T follicular helper cell (primary cell): ENCODE results near the gene TMEM120B.

Experiments used
- DNase-seq: peaks from one replicate; pipeline ENCODE4 v3.0.0-alpha.2; 2020; ENCODE audit warnings: low read depth

Gene TMEM120B

DNA sequence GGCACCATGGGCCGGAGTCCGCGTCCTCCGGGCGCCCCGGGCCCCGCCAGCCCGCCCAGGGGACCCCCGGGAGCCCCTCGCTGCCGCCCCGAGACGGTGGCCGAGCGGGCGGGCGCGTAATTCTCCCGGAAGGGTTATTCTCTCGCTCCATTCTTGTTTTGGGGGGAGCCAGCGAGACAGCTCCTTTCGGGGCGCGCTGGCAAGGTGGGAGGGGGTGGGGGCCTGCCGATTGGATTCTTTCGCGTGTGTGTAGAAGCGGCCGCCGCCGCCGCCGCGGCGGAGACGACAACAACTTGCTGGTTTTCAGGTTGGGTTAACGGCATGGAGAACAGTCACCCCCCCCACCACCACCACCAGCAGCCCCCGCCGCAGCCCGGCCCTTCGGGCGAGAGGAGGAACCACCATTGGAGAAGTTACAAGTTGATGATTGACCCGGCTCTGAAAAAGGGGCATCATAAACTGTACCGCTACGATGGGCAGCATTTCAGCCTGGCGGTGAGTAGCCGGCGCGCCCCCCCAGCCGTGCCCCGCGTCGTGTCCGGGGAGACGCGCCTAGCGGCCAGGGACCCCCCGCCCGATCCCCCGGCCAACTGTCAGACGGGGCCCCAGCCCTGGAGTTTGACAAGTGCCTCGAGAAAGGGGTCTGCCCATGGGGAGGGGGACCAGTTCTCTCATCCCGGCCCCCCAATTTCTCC is 92.0 kb downstream of the TMEM120B start:
- peak; percentile 60 for DNase-seq

DNA sequence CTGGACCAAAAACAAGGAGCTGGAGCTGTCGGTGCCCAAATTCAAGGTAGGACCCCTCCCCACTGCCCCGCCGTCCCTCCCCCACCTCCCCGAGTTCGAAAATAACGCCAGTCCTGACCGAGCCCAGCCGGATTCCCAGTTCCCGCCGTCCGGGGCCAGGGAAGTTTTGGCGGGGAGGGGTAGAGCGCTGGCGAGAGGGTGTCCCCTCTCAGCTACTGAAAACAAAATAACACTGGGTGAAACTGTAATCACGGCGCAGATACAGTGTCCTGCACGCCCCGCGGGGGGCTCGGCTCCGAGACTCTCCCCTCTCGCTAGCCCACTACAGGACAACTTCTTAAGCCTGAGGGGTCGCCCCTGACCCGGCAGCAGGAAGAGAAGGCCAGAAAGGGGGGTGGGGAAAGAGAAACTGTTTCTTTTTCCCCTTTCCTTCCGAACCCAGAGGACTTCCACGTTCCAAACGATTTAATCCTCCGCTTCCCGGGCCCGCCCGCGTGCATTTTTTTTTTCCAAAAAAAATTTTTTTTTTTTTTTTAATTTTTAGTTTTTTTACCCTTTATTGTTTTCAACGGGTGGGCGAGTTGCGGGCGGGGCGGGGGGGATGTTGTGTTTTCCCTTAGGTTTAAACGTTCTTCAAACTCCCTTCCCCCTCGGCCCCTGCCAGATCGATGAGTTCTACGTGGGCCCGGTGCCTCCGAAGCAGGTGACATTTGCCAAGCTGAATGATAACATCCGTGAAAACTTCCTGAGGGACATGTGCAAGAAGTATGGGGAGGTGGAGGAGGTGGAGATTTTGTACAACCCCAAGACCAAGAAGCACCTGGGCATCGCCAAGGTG is 92.8 kb downstream of the TMEM120B start:
- DNase-seq: no peak

DNA sequence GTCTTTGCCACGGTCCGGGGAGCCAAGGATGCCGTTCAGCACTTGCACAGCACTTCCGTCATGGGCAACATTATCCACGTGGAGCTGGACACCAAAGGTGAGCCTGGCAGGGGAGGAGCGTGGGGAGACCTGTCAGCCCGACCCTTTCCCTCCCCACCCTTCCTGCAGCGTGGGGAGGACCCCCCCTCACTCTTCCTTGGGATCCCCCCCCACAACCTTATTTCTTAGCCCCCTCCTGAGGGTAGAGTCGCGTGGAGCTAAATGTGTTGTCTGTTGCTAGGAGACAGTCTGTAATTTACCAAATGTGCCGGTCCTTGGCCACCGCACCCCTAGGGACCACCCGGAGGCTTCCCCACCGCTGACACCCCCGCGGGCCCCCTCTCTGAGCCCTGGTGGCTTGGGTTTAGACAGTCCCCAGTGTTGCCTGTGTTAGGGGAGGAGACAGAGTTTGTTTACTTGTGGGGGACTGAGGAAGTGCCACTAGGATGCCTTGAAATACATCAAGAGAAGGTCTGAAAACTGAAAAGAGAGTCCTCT is 93.5 kb downstream of the TMEM120B start:
- no peak for DNase-seq

DNA sequence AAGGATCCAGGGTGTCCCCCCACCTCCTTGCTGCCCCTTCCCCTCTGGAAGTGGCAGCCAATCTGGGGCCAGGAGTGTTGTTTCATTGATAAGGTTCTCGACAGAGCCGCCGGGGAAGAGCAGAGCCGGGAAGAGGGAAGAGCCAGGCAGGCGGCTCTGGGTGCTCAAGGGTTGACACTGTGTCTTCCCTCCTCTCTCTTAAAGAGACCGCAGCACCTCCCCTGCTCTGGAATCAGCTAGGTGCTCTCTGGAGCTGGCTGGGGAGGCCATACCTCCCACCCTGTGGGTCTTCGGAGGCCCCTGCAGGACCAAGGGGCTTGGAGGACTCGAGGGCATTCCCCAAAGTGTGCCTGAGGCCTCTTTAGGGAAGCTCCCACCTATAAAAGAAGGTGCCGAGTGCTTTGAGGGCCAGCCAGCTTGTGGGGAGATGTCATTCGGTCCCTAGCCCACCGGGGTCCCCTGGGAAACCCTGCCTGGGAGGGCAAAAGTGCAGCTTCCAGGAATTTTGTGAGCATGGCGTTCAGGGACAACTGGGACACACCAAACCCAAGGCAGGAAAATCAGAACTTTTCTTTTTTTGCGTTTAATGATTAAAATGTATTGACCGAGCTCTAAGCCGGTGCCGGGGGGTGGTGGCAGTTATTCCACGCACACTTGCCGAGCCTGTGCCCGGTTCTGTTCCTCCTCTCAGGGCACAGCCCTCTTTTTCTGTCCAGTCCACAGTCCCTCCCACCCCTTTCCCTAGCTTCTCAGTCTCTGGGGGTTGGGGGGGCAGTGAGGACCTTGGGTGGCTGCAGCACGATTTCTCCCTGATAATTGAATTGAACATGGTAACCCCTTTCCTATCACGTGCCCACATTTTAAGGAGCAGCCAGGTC is 94.2 kb downstream of the TMEM120B start:
- no peak for DNase-seq

DNA sequence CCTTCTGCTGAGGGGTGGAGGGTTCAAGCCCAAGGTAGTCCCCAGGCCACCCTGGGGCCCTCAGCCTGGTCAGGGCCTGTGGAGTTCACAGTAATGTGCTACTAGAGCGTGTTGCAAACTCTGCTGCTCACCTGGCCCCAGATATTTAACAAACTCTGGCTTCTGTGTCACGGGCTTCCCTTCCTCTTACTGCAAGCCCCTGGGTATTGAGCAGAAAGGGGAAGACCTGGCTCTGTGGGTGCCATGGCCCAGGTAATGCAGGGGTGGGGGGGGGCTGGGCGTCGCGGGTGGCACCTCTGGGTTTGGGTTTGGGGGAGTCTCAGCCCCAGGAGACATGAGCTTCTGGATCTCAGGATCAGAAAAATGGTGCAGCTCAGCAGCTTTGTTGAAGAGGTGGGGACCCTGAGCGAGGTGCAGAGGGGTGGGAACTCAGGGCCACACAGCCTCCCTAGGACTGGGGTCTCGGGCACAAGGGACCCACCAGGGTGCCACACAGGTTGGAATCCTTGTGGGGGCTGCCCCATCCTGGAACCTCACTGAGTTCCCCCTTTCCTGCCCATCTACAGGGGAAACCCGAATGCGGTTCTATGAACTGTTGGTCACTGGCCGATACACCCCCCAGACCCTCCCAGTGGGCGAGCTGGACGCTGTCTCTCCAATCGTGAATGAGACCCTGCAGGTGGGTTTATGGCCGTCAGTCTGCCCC is 95.2 kb downstream of the TMEM120B start:
- no peak for DNase-seq

DNA sequence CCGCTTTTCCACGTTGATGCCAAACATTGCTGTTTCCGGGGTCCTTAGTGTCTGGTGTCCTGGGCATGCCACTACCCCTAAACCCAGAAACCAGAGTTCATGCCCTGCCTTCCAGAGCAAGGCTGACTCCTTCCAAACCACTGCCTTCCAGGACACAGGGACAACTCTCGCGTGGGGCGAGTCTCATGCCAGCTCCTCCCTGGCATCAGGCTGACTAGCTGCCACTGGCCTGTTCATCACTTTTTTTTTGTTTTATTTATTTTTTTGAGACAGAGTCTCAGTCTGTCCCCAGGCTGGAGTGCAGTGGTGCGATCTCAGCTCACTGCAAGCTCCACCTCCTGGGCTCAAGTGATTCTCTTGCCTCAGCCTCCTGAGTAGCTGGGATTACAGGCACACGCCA is 96.1 kb downstream of the TMEM120B start:
- DNase-seq: no peak

DNA sequence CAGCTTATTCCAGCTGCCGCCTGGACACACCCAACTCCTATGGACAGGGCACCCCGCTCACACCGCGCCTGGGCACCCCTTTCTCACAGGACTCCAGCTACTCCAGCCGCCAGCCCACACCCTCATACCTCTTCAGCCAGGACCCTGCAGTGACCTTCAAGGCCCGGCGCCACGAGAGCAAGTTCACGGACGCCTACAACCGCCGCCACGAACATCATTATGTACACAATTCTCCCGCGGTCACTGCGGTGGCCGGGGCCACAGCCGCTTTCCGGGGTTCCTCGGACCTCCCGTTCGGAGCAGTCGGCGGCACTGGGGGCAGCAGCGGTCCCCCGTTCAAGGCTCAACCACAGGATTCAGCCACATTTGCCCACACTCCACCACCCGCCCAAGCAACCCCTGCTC is 97.2 kb downstream of the TMEM120B start:
- DNase-seq: no peak

DNA sequence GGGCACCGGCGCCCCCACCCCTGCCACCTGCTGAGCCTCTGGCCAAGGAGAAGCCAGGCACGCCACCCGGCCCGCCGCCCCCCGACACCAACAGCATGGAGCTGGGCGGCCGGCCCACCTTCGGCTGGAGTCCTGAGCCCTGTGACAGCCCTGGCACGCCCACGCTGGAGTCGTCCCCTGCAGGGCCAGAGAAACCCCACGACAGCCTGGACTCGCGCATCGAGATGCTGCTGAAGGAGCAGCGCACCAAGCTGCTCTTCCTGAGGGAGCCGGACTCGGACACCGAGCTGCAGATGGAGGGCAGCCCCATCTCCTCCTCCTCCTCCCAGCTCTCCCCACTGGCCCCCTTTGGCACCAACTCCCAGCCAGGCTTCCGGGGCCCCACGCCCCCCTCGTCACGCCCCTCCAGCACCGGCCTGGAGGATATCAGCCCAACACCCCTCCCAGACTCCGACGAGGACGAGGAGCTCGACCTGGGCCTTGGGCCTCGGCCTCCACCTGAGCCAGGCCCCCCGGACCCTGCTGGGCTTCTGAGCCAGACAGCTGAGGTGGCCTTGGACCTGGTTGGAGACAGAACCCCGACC is 97.8 kb downstream of the TMEM120B start:
- no peak for DNase-seq

DNA sequence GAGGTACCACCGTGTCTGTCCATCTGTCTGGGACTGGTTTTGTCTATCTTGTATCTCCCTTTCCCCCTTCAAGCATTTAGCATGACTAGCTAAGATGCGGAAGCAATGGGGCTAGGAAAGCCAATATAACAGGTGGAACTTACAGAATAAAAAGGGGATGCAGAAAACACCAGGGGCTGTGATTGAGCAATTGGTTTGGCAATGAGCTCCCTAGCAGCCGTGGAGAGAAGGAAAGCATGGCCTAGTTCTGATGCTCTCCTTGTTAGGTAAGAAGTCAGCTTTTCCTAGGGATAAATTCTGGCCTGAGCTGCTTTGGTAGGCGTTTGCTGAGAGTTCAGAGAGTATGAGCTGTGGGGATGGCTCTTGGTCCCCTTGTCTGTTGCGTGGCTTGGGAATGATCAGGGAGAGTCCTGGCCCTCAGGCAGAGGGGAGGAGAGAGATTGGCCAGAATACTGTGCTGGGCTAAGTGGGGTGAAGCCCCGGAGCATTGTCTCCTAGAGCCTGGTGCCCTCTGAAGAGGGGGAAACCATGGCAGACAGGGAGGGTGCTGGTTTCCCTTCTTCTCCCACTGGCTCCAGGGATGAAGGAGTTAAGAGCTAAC is 98.4 kb downstream of the TMEM120B start:
- DNase-seq: no peak

DNA sequence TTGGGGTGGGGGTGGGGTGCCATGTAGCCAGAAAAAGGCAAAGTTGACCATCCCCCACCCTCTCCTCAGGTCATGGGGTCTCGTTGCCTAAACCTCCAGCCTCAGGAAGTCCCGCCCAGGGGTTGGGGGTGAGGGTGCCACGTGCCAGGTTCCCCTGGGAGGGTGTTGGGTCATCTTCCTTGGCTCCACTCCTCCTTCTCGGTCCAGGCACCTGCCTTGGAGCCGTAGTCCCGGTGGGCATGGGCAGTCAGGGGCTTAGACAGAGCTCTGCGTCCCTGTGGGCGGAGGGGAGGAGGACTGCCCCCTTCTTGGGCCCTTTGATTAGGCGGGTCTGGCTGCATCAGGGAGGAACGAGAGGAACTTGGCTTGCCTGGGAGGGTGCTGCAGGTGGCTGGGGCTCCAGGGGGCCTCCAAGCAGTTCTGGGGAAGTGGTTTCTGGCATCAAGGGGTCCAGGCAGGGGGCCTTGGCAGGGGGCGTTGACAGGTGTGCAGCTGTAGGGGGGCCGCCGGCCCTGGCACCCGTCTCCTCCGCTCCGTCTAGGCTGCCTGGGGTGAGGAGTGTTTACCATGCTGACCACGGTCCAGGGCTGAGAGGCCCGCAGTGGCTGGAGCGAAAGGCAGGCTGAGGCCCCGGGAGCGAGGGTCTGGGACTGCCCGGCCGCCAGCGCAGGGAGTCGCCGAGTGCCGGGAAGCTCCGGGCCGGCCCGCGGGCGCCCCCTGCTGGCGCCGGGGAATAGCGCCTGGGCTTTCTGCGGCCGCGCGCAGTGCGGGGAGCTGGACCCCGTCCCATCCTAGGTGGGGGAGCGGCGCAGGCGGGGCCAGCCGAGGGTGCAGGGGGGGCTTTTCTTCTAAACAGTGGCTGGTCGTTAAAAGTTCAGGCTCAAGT is 99.1 kb downstream of the TMEM120B start:
- DNase-seq: no peak

DNA sequence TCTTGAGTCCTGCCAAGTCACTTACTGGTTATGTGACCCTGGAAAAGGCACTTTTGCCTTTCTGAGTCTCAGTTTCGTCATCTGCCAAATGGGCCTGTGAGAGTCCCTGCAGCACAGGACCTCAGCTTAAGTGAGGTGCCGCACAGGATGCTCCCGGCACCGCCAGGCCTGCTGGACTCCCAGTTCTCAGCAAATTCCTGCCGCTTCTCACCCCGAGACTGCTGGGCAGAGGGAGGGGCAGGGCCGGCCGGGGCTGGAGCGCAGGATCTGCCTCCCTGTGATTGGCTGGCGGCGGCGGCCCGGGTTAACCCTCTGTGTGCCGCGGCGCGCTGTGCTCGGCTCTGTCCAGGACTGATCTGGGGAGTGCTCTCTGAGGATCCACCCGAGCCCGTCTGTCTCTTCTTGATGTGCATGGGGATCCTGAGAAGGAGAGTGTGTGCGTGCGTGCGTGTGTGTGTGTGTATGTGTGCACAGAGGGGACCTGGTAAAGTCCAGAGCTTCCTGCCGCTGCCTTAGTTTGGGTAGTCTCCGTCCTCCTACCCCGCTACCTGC is 99.8 kb downstream of the TMEM120B start:
- no peak for DNase-seq

DNA sequence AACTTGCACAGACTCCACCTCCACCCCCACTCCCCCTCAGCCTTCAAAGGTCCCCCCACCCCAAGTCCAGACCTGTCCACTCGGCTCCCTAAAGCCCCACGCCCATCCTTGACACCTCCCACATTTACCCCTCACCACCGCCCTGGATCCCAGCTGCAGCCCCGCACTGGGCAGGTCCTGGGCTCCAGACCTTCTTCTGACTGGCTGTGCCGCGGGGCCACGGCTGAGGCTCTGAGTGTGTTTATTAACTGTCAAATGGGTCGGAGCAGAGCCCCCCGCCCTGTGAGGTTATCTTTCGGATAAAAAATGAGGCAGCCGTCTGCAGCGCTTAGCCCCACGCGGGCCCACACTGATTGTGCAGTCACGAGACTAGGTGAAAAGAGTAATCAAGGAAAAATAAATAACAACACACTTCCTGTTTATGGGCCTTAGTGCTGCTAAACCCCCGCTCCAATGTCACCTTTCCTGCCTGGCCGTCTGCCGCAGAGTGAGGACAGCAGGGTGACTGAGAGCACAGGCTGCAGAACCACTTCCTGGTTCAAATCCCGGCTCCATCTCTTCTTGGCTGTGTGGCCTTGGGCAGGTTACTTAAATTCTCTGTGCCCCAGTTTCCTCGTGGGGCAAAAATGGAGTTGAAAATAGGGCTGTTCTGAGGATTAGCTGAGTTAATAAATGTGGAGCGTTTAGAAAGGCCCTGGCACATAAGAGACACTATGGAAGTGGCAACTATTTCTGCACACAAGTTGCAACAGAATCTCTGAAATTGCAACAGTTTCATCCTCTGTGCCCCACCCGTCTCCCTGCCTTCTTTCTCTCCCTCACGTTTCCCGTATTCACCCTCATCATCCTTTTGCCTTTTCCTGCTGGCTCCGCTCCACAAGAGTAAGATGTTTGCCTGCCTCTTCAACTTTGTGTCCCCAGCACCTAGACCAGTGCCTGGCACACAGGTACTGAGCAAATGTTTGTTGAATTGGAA is 100.7 kb downstream of the TMEM120B start:
- no peak for DNase-seq

DNA sequence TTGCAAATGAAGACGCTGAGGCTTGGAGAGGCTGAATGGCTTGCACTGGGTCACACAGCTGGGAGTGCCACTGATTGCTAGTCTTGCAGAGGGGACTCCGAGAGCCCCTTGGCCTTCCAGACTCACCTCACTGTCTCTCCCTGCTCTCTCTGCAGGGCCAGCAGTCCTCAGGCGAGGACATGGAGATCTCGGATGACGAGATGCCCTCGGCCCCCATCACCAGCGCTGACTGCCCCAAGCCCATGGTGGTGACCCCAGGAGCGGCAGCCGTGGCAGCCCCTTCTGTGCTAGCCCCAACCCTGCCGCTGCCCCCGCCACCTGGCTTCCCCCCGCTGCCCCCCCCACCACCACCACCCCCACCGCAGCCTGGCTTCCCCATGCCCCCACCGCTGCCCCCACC is 101.4 kb downstream of the TMEM120B start:
- DNase-seq: no peak

DNA sequence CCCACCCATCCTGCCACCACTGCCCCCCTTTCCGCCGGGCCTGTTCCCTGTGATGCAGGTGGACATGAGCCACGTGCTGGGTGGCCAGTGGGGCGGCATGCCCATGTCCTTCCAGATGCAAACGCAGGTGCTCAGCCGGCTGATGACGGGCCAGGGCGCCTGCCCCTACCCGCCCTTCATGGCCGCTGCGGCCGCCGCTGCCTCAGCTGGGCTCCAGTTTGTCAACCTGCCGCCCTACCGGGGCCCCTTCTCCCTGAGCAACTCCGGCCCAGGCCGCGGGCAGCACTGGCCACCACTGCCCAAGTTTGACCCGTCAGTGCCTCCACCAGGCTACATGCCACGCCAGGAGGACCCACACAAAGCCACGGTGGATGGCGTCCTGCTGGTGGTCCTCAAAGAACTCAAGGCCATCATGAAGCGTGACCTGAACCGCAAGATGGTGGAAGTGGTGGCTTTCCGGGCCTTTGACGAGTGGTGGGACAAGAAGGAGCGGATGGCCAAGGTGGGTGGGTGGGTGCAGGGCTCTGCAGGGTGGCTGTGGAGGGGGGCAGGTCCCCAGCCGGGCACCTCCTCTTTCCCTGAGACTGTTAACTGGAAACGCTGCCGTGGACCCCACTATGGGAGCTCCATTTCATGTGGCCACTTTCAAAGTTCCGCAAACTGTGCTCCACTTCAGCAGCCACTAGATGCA is 102.0 kb downstream of the TMEM120B start:
- no peak for DNase-seq

DNA sequence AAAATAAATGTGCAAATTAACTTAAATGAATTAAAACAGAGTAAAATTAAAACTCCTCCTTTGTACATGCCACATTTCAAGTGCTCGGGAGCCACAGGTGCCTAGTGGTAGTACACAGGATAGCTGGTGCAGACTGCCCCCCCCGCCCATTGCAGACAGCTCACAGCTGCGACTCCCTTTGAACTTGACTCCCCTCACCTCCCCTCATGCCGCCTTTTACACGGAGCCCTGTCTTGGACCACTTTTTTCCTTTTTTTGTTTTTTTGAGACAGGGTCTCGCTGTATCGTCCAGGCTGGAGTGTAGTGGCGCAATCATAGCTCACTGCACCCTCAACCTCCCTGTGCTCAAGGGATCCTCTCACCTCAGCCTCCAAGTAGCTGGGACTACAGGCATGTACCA is 102.7 kb downstream of the TMEM120B start:
- DNase-seq: no peak

DNA sequence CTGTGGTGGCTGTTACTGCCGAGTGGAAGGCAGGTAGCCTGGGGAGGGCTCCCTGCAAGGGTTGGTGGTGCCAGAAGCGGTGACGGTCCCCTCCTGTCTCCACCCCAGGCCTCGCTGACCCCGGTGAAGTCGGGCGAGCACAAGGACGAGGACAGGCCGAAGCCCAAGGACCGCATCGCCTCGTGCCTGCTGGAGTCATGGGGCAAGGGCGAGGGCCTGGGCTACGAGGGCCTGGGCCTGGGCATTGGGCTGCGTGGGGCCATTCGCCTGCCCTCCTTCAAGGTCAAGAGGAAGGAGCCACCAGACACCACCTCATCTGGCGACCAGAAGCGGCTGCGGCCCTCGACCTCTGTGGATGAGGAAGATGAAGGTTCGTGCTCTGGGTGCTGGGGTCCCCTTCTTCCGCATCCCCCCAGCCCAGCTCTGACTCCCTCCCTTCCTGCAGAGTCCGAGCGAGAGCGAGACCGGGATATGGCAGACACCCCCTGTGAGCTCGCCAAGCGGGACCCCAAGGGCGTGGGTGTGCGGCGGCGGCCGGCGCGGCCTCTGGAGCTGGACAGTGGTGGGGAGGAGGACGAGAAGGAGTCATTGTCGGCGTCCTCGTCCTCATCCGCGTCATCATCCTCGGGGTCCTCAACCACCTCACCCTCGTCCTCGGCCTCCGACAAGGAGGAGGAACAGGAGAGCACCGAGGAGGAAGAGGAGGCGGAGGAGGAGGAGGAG is 104.5 kb downstream of the TMEM120B start:
- DNase-seq: no peak

DNA sequence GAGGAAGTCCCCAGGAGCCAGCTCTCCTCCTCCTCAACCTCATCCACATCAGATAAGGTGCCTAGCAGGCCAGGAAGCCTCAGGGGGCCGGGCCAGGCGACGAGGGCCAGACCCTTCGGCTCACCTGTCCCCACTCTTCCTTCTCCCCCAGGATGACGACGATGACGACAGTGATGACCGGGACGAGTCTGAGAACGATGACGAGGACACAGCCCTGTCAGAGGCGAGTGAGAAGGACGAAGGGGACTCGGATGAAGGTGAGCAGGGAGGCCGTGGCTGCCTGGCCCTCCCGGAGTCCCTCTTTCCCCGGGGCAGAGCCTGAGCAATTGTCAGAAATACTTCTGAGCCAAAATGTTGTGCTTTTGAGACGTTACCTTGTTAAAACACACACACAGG is 105.1 kb downstream of the TMEM120B start:
- DNase-seq: no peak
